WERI-Rb-1 (cell line): ENCODE data around the gene F13A1.

Experiments used
- DNase-seq: peaks from one replicate; pipeline ENCODE4 v3.0.0-alpha.2; 2020
- H3K27ac ChIP-seq: fragments of 250-450 bp; sonication (Bioruptor Pico); 2 replicates; pipeline ENCODE4 v1.5.1; 2020; ENCODE audit warnings: mild to moderate bottlenecking, moderate library complexity
- H3K27me3 ChIP-seq: fragments of 250-450 bp; sonication (Bioruptor Pico); 2 replicates; pipeline ENCODE4 v1.5.1; 2021; ENCODE audit warnings: mild to moderate bottlenecking, low read depth, moderate library complexity; ENCODE audit not compliant: insufficient read depth, severe bottlenecking
- H3K36me3 ChIP-seq: fragments of 250-450 bp; sonication (Bioruptor Pico); 2 replicates; pipeline ENCODE4 v1.5.1; 2020; ENCODE audit warnings: mild to moderate bottlenecking, moderate library complexity
- H3K4me3 ChIP-seq: 2 replicates; pipeline ENCODE4 v1.5.1; 2011; ENCODE audit warnings: low read depth, mild to moderate bottlenecking, control low read depth, low read length
- H3K9me3 ChIP-seq: fragments of 250-450 bp; sonication (Bioruptor Pico); 2 replicates; pipeline ENCODE4 v1.5.1; 2021; ENCODE audit warnings: mild to moderate bottlenecking, moderate library complexity; ENCODE audit not compliant: severe bottlenecking
- CTCF ChIP-seq: IDR thresholded peaks from 2 replicates; pipeline ENCODE4 v1.5.1; 2011; ENCODE audit warnings: low read depth, mild to moderate bottlenecking, control low read depth, inconsistent platforms, low read length

Gene F13A1

DNA sequence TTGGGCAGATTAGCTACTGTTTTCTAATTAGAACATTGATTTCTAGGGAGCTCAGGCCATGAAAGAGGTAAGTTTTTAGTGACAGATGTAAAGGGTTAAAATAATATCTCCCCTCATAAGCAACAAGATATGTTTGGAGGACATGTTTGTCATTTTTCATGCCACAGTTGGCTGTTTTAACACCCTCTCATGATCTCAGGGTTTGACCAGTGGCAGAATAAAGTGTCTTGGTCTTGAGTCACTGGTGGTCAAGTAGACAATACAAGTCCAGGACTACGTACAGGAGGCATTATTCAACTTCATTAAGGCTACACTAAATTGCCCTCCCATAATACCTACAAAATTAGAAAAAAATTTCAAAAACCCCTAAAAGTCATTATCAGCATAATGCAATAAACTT, 92.6 kb downstream of the F13A1 start:
- Histone ChIP-seq H3K27me3 (no peaks in the 10 kb centered on the region), H3K4me3 (no peak overlapping the region), H3K36me3 (no peaks in the 10 kb centered on the region), H3K9me3 (peaks cover 19% of the 10 kb centered on the region), H3K27ac (no peak overlapping the region)
- no peak for TF ChIP-seq CTCF
- no peak for DNase-seq

DNA sequence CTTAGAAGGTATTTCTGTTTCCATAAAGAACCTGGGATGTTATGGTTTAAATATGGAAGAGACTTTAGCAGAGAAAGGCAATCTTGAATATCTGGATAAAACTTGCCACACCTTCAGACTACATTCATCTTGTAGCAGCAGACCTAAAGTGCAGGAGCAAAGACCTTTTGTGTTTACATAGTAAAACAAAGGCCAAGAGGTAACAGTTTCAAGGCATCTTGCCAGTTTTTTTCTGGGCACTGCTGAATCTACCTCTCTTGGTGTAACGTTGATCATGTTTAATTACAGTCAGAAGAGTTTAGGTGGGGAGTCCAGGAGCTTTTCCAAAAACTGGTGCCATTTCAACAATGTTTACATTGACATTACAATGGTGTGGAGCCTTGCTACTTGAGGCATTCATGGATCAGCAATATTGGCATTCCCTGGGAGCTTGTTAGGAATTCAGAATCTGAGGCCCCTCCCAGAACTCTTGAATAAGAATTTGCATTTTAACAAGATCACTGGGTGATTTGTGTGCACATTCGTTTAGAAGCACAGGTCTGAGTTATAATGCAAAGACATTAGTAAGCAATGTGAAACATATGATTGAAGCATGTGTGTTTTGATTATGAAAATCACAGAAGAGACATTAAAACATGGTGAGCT, 94.5 kb downstream of the F13A1 start:
- Histone ChIP-seq H3K27me3 (no peaks in the 10 kb centered on the region), H3K27ac (no peak overlapping the region), H3K36me3 (no peaks in the 10 kb centered on the region), H3K9me3 (peaks cover 12% of the 10 kb centered on the region), H3K4me3 (no peak overlapping the region)
- no peak for TF ChIP-seq CTCF
- no peak for DNase-seq

DNA sequence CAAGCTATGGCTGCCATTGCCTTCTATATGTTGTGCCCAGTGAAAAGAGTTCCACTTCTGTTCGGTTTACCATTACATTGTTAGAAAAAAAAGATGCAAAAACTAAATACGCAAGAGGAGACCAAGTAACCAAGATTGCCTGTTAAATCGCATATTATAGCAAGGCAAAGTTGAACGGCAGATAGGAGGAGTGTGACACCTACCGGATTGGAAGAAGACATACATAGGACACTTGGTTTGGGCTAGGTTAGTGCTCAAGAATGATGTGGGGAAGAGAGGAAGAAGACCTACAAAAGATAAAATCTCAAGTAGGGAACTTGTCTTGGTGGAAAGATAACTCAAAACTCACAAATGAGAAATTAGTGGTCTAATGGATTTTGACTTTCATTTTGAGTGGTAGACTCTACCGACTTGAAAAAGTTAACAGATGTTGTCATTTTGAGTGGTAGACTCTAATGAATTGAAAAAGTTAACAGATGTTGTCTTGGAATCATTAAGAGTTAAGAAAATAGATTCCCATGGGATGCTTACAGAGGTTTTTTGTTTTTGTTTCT, 95.5 kb downstream of the F13A1 start:
- H3K27me3 ChIP-seq = no peaks in the 10 kb centered on the region
- no peak overlapping the region for H3K4me3 ChIP-seq
- no peak for TF ChIP-seq CTCF
- DNase-seq = no peak
- H3K27ac ChIP-seq = no peak overlapping the region
- H3K36me3 ChIP-seq = no peaks in the 10 kb centered on the region
- H3K9me3 ChIP-seq = peaks cover 12% of the 10 kb centered on the region

GRCh38 chr6:6221787-6222535, 98.5 kb downstream of the F13A1 start:
- no peaks in the 10 kb centered on the region for H3K27me3 ChIP-seq
- no peak overlapping the region for H3K4me3 ChIP-seq
- H3K36me3 ChIP-seq = no peaks in the 10 kb centered on the region
- peaks cover 2% of the 10 kb centered on the region for H3K9me3 ChIP-seq
- no peak overlapping the region for H3K27ac ChIP-seq
- peak; percentile 72 for TF ChIP-seq CTCF
- peak; percentile 81 for DNase-seq

DNA sequence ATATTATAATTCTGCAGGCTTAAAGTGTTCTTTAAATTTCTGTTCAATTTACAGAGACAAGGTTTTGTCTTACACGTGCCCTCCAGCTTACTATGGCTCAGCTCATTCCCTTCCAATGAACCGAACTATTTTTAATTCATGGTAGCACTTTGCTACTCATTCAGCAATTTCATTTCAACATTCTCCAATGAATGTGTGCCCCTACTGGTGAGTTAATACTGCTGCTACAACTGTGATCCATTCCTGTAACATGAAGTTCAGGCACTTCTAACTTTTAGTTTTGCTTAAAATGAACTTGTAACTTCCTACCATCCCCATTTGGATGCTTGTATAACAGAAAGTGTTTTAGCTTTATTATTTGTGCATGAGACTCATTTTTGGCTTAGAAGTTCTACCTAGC, 99.7 kb downstream of the F13A1 start:
- DNase-seq = no peak
- Histone ChIP-seq H3K4me3 (no peak overlapping the region), H3K27ac (no peak overlapping the region), H3K36me3 (no peaks in the 10 kb centered on the region), H3K9me3 (peaks cover 5% of the 10 kb centered on the region), H3K27me3 (no peaks in the 10 kb centered on the region)
- TF ChIP-seq CTCF = peak; percentile 58
